ENCODE measurements around the gene OTUD1. TPM values are rescaled to one million over a fixed set of nuclear protein-coding genes. Genes with fewer than 3 reads are reported as not detected.

The OTUD1 gene
- total and polyA plus RNA-seq, 9 donors, result 13.3 to 23.9 (median 17.9) TPM

GRCh38 chr10:23414658-23415057 lies 24.2 kb upstream of the OTUD1 start:
- H3K27me3 ChIP-seq, result no peaks in the 10 kb centered on the region
- TF ChIP-seq CTCF (IDR thresholded peaks at IDR 0.05), result no peak
- no peak for TF ChIP-seq POLR2A (IDR thresholded peaks at IDR 0.05)
- TF ChIP-seq EP300 (IDR thresholded peaks at IDR 0.05), result no peak
- no peaks in the 10 kb centered on the region for H3K36me3 ChIP-seq
- no peaks in the 10 kb centered on the region for H3K4me1 ChIP-seq (ENCODE audit: insufficient read depth)
- intact Hi-C loops (cut with DNase I), result no loop called here
- no peaks in the 10 kb centered on the region for H3K9me3 ChIP-seq
- no peak for DNase-seq
- H3K27ac ChIP-seq, result no peak overlapping the region
- no peak overlapping the region for H3K4me3 ChIP-seq
- 80 to 91% (median 83%) methylated on average over 2 of the region's 2 CpGs for WGBS, 3 donors

- no peaks in the 10 kb centered on the region for H3K36me3 ChIP-seq
- no peak for TF ChIP-seq EP300 (IDR thresholded peaks at IDR 0.05)
- no peak for TF ChIP-seq CTCF (IDR thresholded peaks at IDR 0.05)
- no peak for TF ChIP-seq POLR2A (IDR thresholded peaks at IDR 0.05)
- no peaks in the 10 kb centered on the region for H3K27me3 ChIP-seq
- no peaks in the 10 kb centered on the region for H3K4me1 ChIP-seq (ENCODE audit: insufficient read depth)
- DNase-seq, result no peak
- intact Hi-C loops (cut with DNase I), result no loop called here
- no peaks in the 10 kb centered on the region for H3K9me3 ChIP-seq
- WGBS, 3 donors, result 73 to 81% (median 77%) methylated on average over 1 of the region's 1 CpG
- H3K27ac ChIP-seq, result no peak overlapping the region
- no peak overlapping the region for H3K4me3 ChIP-seq
These were observed 21.6 kb upstream of the OTUD1 start for GRCh38 chr10:23417254-23417653.

GRCh38 chr10:23418051-23418681 lies 20.7 kb upstream of the OTUD1 start:
- 85 to 91% (median 87%) methylated on average over 3 of the region's 3 CpGs for WGBS, 3 donors
- H3K4me3 ChIP-seq, result no peak overlapping the region

GRCh38 chr10:23419201-23419600 lies 19.7 kb upstream of the OTUD1 start:
- TF ChIP-seq EP300 (IDR thresholded peaks at IDR 0.05), result no peak
- TF ChIP-seq CTCF (IDR thresholded peaks at IDR 0.05), result no peak
- no peak for TF ChIP-seq POLR2A (IDR thresholded peaks at IDR 0.05)
- WGBS, 3 donors, result 69 to 73% (median 70%) methylated on average over 5 of the region's 5 CpGs
- no peak for DNase-seq
- Histone ChIP-seq H3K27ac (no peak overlapping the region), H3K4me1 (ENCODE audit: insufficient read depth) (no peaks in the 10 kb centered on the region), H3K9me3 (no peaks in the 10 kb centered on the region), H3K4me3 (no peak overlapping the region), H3K27me3 (no peaks in the 10 kb centered on the region), H3K36me3 (no peaks in the 10 kb centered on the region)
- intact Hi-C loops (cut with DNase I), result no loop called here

More at GRCh38 chr10:23418051-23418681, 20.7 kb upstream of the OTUD1 start:
- intact Hi-C loops (cut with DNase I), result no loop called here
- Histone ChIP-seq H3K9me3 (no peaks in the 10 kb centered on the region), H3K27me3 (no peaks in the 10 kb centered on the region), H3K4me1 (ENCODE audit: insufficient read depth) (no peaks in the 10 kb centered on the region), H3K27ac (no peak overlapping the region), H3K36me3 (no peaks in the 10 kb centered on the region)
- no peak for DNase-seq
- TF ChIP-seq EP300 (IDR thresholded peaks at IDR 0.05) (no peak), POLR2A (IDR thresholded peaks at IDR 0.05) (no peak), CTCF (IDR thresholded peaks at IDR 0.05) (no peak)
